ENCODE results near the gene GRID2. TPM values are rescaled to one million over a fixed set of nuclear protein-coding genes. Genes with fewer than 3 reads are reported as not detected.
"Not testable (repeated sequence)": the region's sequence is repeated elsewhere in the genome, so short reads cannot be mapped to it uniquely, and the experiment has no call there.

Gene GRID2
- polyA plus RNA-seq, 1 donor from 2014 or later: 14.9 TPM

DNA sequence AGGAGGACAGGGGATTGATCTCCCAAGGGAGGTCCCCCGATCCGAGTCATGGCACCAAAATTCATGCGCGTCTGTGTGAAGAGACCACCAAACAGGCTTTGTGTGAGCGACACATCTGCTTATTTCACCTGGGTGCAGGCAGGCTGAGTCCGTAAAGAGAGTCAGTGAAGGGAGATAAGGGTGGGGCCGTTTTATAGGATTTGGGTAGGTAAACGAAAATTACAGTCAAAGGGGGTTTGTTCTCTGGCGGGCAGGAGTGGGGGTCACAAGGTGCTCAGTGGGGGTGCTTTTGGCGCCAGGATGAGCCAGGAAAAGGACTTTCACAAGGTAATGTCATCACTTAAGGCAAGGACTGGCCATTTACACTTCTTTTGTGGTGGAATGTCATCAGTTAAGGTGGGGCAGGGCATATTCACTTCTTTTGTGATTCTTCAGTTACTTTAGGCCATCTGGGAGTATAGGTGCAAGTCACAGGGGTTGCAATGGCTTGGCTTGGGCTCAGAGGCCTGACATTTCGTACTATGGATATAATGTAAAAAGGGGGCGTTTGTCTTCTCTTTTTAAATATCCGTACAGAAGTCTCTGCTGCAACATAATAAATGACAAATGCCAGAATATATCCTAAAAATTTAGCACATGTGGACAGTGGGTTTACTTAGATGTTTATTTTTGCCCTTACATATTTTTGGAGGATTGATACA, 140.5 kb downstream of the GRID2 start:
- not testable (repeated sequence) for H3K9ac ChIP-seq (ENCODE audit: low read length); H3K36me3 ChIP-seq (ENCODE audit: insufficient read depth, low read length); H2AFZ ChIP-seq (ENCODE audit: low read depth, low read length); H3F3A ChIP-seq (ENCODE audit: insufficient read depth, low read length, poor library complexity, severe bottlenecking); H3K27me3 ChIP-seq (ENCODE audit: insufficient read depth, low read depth, low read length); H3K4me2 ChIP-seq (ENCODE audit: low read length); H4K20me1 ChIP-seq (ENCODE audit: insufficient read depth); H3K9me2 ChIP-seq (ENCODE audit: insufficient read depth, low read length); H3K4me3 ChIP-seq (ENCODE audit: low read length); H3K27ac ChIP-seq (ENCODE audit: low read length); H3K9me3 ChIP-seq (ENCODE audit: low read length); H3K79me2 ChIP-seq (replicated peaks; ENCODE audit: insufficient read depth, low read length)

DNA sequence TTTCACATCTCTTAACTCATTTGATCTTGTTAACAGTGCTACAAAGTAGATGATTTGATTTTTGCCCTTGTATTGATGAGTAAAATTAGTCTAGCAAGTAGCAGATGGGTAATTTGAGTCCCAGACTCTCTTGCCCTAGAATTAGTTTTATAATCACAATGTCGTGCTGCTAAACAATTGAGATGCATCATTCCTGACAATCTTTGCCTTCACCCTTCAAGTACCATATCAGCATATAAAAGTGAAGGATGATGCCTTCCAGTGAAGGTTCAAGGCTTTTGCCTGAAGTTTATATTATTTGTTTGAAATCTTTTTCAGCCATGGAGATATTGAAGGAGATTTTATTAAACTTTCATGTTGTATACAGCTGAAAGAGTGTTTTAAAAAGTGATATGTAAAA, 141.4 kb downstream of the GRID2 start:
- H4K20me1 ChIP-seq (ENCODE audit: insufficient read depth): no peaks in the 10 kb centered on the region
- H3K9me3 ChIP-seq (ENCODE audit: low read length): no peaks in the 10 kb centered on the region
- H3K4me3 ChIP-seq (ENCODE audit: low read length): no peak overlapping the region
- TF ChIP-seq, protein P1, sequence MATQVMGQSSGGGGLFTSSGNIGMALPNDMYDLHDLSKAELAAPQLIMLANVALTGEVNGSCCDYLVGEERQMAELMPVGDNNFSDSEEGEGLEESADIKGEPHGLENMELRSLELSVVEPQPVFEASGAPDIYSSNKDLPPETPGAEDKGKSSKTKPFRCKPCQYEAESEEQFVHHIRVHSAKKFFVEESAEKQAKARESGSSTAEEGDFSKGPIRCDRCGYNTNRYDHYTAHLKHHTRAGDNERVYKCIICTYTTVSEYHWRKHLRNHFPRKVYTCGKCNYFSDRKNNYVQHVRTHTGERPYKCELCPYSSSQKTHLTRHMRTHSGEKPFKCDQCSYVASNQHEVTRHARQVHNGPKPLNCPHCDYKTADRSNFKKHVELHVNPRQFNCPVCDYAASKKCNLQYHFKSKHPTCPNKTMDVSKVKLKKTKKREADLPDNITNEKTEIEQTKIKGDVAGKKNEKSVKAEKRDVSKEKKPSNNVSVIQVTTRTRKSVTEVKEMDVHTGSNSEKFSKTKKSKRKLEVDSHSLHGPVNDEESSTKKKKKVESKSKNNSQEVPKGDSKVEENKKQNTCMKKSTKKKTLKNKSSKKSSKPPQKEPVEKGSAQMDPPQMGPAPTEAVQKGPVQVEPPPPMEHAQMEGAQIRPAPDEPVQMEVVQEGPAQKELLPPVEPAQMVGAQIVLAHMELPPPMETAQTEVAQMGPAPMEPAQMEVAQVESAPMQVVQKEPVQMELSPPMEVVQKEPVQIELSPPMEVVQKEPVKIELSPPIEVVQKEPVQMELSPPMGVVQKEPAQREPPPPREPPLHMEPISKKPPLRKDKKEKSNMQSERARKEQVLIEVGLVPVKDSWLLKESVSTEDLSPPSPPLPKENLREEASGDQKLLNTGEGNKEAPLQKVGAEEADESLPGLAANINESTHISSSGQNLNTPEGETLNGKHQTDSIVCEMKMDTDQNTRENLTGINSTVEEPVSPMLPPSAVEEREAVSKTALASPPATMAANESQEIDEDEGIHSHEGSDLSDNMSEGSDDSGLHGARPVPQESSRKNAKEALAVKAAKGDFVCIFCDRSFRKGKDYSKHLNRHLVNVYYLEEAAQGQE (IDR thresholded peaks at IDR 0.05; ENCODE audit: borderline replicate concordance): no peak
- TF ChIP-seq MXI1 (conservative IDR thresholded peaks at IDR 0.05; ENCODE audit: poor library complexity, severe bottlenecking) (no peak), POLR2AphosphoS5 (IDR thresholded peaks at IDR 0.05) (no peak), EZH2 (IDR thresholded peaks at IDR 0.05; ENCODE audit: borderline replicate concordance, insufficient read depth, low read length, poor library complexity, severe bottlenecking) (no peak), EP300 (conservative IDR thresholded peaks at IDR 0.05; ENCODE audit: poor library complexity, severe bottlenecking) (no peak), SMC3 (conservative IDR thresholded peaks at IDR 0.05; ENCODE audit: poor library complexity) (no peak), TAF1 (IDR thresholded peaks at IDR 0.05; ENCODE audit: low read depth) (no peak), RAD21 (conservative IDR thresholded peaks at IDR 0.05) (no peak)
- TF ChIP-seq, protein P2, sequence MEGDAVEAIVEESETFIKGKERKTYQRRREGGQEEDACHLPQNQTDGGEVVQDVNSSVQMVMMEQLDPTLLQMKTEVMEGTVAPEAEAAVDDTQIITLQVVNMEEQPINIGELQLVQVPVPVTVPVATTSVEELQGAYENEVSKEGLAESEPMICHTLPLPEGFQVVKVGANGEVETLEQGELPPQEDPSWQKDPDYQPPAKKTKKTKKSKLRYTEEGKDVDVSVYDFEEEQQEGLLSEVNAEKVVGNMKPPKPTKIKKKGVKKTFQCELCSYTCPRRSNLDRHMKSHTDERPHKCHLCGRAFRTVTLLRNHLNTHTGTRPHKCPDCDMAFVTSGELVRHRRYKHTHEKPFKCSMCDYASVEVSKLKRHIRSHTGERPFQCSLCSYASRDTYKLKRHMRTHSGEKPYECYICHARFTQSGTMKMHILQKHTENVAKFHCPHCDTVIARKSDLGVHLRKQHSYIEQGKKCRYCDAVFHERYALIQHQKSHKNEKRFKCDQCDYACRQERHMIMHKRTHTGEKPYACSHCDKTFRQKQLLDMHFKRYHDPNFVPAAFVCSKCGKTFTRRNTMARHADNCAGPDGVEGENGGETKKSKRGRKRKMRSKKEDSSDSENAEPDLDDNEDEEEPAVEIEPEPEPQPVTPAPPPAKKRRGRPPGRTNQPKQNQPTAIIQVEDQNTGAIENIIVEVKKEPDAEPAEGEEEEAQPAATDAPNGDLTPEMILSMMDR (IDR thresholded peaks at IDR 0.05; ENCODE audit: poor library complexity, severe bottlenecking): no peak
- H3K27ac ChIP-seq (ENCODE audit: low read length): no peak overlapping the region
- H3K9me2 ChIP-seq (ENCODE audit: insufficient read depth, low read length): no peaks in the 10 kb centered on the region
- H3K36me3 ChIP-seq (ENCODE audit: insufficient read depth, low read length): no peaks in the 10 kb centered on the region
- no peak overlapping the region for H2AFZ ChIP-seq (ENCODE audit: low read depth, low read length)
- H3F3A ChIP-seq (ENCODE audit: insufficient read depth, low read length, poor library complexity, severe bottlenecking): no peaks in the 10 kb centered on the region
- no peak overlapping the region for H3K9ac ChIP-seq (ENCODE audit: low read length)
- no peak overlapping the region for H3K4me2 ChIP-seq (ENCODE audit: low read length)
- no peaks in the 10 kb centered on the region for H3K79me2 ChIP-seq (replicated peaks; ENCODE audit: insufficient read depth, low read length)
- H3K27me3 ChIP-seq (ENCODE audit: insufficient read depth, low read depth, low read length): no peaks in the 10 kb centered on the region

Data from neural cell (in vitro differentiated cells).